ENCODE results near the gene TTC39A. TPM values are rescaled to one million over a fixed set of nuclear protein-coding genes. Genes with fewer than 3 reads are reported as not detected.

The TTC39A gene
- polyA plus RNA-seq, 2 of the 4 experiments (the other 2 are of a cell fraction): 1.4 to 6.2 TPM

GRCh38 chr1:51299981-51300670, 30.2 kb downstream of the TTC39A start:
- ATAC-seq (no peak), DNase-seq (ENCODE audit: low read depth in 1 of 2, low spot score in 1 of 2) (no peak), FAIRE-seq (no peak)
- WGBS (ENCODE audit: missing lambda C conversion rate): 78% methylated on average over 5 of the region's 6 CpGs
- Histone ChIP-seq H3K4me3 (no peak overlapping the region), H3K27ac (no peak overlapping the region), H3K4me2 (no peak overlapping the region), H3K9me3 (no peaks in the 10 kb centered on the region), H3K4me1 (peaks cover 17% of the 10 kb centered on the region)
- CTCF ChIA-PET: no interaction called here
- no peak for TF ChIP-seq ATOH8 (CRISPR knock-in tag; IDR thresholded peaks at IDR 0.05; ENCODE audit: low read depth)
- TF ChIP-seq HDAC2 (IDR thresholded peaks at IDR 0.05): no peak
- POLR2A ChIA-PET: no interaction called here

- DNase-seq (ENCODE audit: low read depth in 1 of 2, low spot score in 1 of 2): no peak
- POLR2A ChIA-PET: no interaction called here
- 77% methylated on average over 7 of the region's 11 CpGs for WGBS (ENCODE audit: missing lambda C conversion rate)
- Histone ChIP-seq H3K4me3 (no peak overlapping the region), H3K27ac (no peak overlapping the region), H3K4me2 (no peak overlapping the region), H3K9me3 (no peaks in the 10 kb centered on the region), H3K4me1 (peaks cover 9% of the 10 kb centered on the region)
- ATAC-seq: no peak
- no peak for FAIRE-seq
- CTCF ChIA-PET: interaction anchor here (0.6 kb wide), 1 partner anchor 13 kb away, joined by 5 read pairs; no protein-coding TSS in a partner anchor
- no peak for TF ChIP-seq EHMT2 (IDR thresholded peaks at IDR 0.05; ENCODE audit: low read depth)
- TF ChIP-seq KDM5A (IDR thresholded peaks at IDR 0.05): no peak
- no peak for TF ChIP-seq FOSB (CRISPR knock-in tag; IDR thresholded peaks at IDR 0.05)
- TF ChIP-seq KDM1A (IDR thresholded peaks at IDR 0.05; ENCODE audit: low read depth): no peak
- no peak for TF ChIP-seq HMGXB4 (CRISPR knock-in tag; IDR thresholded peaks at IDR 0.05; ENCODE audit: borderline replicate concordance)
- no peak for TF ChIP-seq ZNF302 (CRISPR knock-in tag; IDR thresholded peaks at IDR 0.05)
- no peak for TF ChIP-seq TP53 (CRISPR knock-in tag; IDR thresholded peaks at IDR 0.05)
- TF ChIP-seq POLR2AphosphoS2 (conservative IDR thresholded peaks at IDR 0.05; ENCODE audit: low read length): no peak
- TF ChIP-seq NFE2L2 (conservative IDR thresholded peaks at IDR 0.05; ENCODE audit: low read length): no peak
- TF ChIP-seq ZC3H11A (IDR thresholded peaks at IDR 0.05): no peak
- TF ChIP-seq RARB (CRISPR knock-in tag; IDR thresholded peaks at IDR 0.05): no peak
- no peak for TF ChIP-seq RCOR1 (IDR thresholded peaks at IDR 0.05; ENCODE audit: low read depth, low read length)
- TF ChIP-seq MAFK (IDR thresholded peaks at IDR 0.05; ENCODE audit: partially characterized antibody): no peak
These were observed 31.0 kb downstream of the TTC39A start for GRCh38 chr1:51299185-51299885.

GRCh38 chr1:51298322-51298705, 32.0 kb downstream of the TTC39A start:
- DNase-seq (ENCODE audit: low read depth in 1 of 2, low spot score in 1 of 2) (no peak), FAIRE-seq (no peak), ATAC-seq (no peak)
- Histone ChIP-seq H3K9me3 (no peaks in the 10 kb centered on the region), H3K4me3 (no peak overlapping the region), H3K4me2 (no peak overlapping the region), H3K27ac (peak overlapping the region in 1 of 2 experiments; percentile 35; a peak in 1 of 6 replicates), H3K4me1 (peaks cover 3% of the 10 kb centered on the region; the same call in 1 of the 3 replicates)
- 93% methylated on average over 3 of the region's 4 CpGs for whole genome bisulfite sequencing (ENCODE audit: missing lambda C conversion rate)
- ChIA-PET CTCF (no interaction called here), POLR2A (no interaction called here)
- TF ChIP-seq MAFK (IDR thresholded peaks at IDR 0.05; ENCODE audit: partially characterized antibody) (no peak), MYC (IDR thresholded peaks at IDR 0.05; ENCODE audit: borderline replicate concordance, low read length) (no peak), HMGXB4 (CRISPR knock-in tag; IDR thresholded peaks at IDR 0.05; ENCODE audit: borderline replicate concordance) (no peak), HOXB13 (CRISPR knock-in tag; IDR thresholded peaks at IDR 0.05; ENCODE audit: low read depth) (no peak), CHD4 (IDR thresholded peaks at IDR 0.05; ENCODE audit: borderline replicate concordance) (no peak), PBX3 (IDR thresholded peaks at IDR 0.05) (no peak), RFX5 (IDR thresholded peaks at IDR 0.05) (no peak), CTCF (IDR thresholded peaks at IDR 0.05) (no peak), BCL3 (IDR thresholded peaks at IDR 0.05) (no peak), PHF8 (IDR thresholded peaks at IDR 0.05; ENCODE audit: borderline replicate concordance, low read depth) (no peak), TP53 (CRISPR knock-in tag; IDR thresholded peaks at IDR 0.05) (no peak), SMC3 (IDR thresholded peaks at IDR 0.05) (no peak)
